Measurements from ENCODE around the gene SLC23A2.

DNA sequence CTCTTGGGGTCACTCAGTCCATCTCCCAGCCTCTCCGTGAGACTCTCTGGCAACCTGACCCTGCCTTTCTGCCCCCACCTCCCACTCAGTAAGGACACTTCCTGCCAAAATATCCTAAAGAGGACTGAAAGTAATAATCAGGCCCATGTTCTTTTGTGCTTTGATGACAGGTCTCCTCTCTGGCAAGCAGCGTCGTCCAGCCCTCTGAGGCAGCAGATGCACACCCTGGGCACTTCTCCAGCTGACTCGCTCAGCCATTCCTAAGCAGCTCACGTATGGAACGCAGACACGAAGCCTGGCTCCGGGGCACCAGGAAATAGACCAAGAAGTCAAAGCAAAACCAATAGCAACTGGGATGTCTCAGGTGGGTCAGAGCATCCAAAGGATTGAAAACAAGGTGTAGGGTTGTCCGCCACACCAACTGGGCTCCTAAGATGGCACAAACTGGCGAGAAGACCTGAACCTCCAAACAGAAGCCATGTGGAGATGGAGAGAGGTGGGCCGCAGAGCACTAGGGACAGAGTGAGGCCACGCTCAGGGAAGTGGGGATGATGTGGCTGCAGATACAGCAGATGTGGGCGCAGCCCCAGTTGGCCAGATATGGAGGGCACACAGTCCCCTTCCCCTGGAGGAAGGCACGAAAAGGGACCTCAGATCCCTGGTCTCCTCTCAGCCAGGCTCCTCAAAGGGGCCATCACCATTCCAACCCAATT is 180.3 kb downstream of the SLC23A2 start:
- TF ChIP-seq, protein P1, sequence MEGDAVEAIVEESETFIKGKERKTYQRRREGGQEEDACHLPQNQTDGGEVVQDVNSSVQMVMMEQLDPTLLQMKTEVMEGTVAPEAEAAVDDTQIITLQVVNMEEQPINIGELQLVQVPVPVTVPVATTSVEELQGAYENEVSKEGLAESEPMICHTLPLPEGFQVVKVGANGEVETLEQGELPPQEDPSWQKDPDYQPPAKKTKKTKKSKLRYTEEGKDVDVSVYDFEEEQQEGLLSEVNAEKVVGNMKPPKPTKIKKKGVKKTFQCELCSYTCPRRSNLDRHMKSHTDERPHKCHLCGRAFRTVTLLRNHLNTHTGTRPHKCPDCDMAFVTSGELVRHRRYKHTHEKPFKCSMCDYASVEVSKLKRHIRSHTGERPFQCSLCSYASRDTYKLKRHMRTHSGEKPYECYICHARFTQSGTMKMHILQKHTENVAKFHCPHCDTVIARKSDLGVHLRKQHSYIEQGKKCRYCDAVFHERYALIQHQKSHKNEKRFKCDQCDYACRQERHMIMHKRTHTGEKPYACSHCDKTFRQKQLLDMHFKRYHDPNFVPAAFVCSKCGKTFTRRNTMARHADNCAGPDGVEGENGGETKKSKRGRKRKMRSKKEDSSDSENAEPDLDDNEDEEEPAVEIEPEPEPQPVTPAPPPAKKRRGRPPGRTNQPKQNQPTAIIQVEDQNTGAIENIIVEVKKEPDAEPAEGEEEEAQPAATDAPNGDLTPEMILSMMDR (IDR thresholded peaks at IDR 0.05): no peak
- TF ChIP-seq, protein P2, sequence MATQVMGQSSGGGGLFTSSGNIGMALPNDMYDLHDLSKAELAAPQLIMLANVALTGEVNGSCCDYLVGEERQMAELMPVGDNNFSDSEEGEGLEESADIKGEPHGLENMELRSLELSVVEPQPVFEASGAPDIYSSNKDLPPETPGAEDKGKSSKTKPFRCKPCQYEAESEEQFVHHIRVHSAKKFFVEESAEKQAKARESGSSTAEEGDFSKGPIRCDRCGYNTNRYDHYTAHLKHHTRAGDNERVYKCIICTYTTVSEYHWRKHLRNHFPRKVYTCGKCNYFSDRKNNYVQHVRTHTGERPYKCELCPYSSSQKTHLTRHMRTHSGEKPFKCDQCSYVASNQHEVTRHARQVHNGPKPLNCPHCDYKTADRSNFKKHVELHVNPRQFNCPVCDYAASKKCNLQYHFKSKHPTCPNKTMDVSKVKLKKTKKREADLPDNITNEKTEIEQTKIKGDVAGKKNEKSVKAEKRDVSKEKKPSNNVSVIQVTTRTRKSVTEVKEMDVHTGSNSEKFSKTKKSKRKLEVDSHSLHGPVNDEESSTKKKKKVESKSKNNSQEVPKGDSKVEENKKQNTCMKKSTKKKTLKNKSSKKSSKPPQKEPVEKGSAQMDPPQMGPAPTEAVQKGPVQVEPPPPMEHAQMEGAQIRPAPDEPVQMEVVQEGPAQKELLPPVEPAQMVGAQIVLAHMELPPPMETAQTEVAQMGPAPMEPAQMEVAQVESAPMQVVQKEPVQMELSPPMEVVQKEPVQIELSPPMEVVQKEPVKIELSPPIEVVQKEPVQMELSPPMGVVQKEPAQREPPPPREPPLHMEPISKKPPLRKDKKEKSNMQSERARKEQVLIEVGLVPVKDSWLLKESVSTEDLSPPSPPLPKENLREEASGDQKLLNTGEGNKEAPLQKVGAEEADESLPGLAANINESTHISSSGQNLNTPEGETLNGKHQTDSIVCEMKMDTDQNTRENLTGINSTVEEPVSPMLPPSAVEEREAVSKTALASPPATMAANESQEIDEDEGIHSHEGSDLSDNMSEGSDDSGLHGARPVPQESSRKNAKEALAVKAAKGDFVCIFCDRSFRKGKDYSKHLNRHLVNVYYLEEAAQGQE (IDR thresholded peaks at IDR 0.05; ENCODE audit: insufficient read depth in 1 of 2, low read depth in 2 of 2, low read length in 1 of 2): no peak

Measured in Panc1 (cell line).